Stomach smooth muscle (tissue), 2 donors: ENCODE results near the gene OASL.
"Not testable (repeated sequence)": the region's sequence is repeated elsewhere in the genome, so short reads cannot be mapped to it uniquely, and the experiment has no call there.

ENCODE experiments used
- H3K27ac ChIP-seq: one replicate; pipeline ENCODE4 v1.7.0; 2013; ENCODE audit warnings: mild to moderate bottlenecking, low read length, inconsistent platforms
- H3K27me3 ChIP-seq, 2 donors: one replicate each; pipeline ENCODE4 v1.7.0; 2013; ENCODE audit warnings: low read length in 2 of 2; ENCODE audit not compliant: insufficient read depth in 2 of 2, control insufficient read depth in 1 of 2
- H3K36me3 ChIP-seq, 2 donors: one replicate each; pipeline ENCODE4 v1.7.0; 2013; ENCODE audit warnings: low read length in 2 of 2; ENCODE audit not compliant: control insufficient read depth in 2 of 2, insufficient read depth in 2 of 2
- H3K4me1 ChIP-seq: one replicate; pipeline ENCODE4 v1.7.0; 2013; ENCODE audit warnings: low read length; ENCODE audit not compliant: control insufficient read depth, insufficient read depth
- H3K4me3 ChIP-seq, 2 donors: one replicate each; pipeline ENCODE4 v1.7.0; 2013; ENCODE audit warnings: low read length in 2 of 2
- H3K9ac ChIP-seq, 2 donors: one replicate each; pipeline ENCODE4 v1.7.0; 2013; ENCODE audit warnings: low read length in 2 of 2, mild to moderate bottlenecking in 1 of 2
- H3K9me3 ChIP-seq, 2 donors: one replicate each; pipeline ENCODE4 v1.7.0; 2013; ENCODE audit warnings: low read length in 2 of 2; ENCODE audit not compliant: control insufficient read depth in 2 of 2
- donor health status: healthy.
- donor health status: Pancreatic carcinoma.

OASL gene

GRCh38 chr12:121059031-121059898, 20.2 kb upstream of the OASL start:
- Histone ChIP-seq H3K36me3 (no peaks in the 10 kb centered on the region), H3K4me3 (no peak overlapping the region), H3K27me3 (peaks cover 0 to 2% of the 10 kb centered on the region in 2 donors), H3K27ac (no peak overlapping the region), H3K9me3 (no peaks in the 10 kb centered on the region), H3K9ac (no peak overlapping the region), H3K4me1 (peaks cover 4% of the 10 kb centered on the region)

DNA sequence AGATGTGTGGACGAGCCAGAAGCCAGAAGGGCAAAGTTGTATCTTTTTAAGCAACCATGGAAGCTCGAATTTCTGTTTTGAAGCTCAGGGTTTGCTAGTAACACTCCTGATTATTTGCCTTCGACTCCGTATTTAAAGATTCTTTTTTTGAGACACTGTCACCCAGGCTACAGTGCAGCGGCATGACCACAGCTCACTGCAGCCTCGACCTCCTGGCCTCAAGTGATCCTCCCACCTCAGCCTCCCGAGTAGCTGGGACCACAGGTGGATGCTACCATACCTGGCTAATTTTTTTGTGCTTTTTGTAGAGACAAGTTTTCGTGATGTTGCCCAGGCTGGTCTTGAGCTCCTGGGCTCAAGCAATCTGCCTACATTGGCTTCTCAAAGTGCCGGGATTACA, 18.7 kb upstream of the OASL start:
- peaks cover 4% of the 10 kb centered on the region for H3K4me1 ChIP-seq
- H3K27ac ChIP-seq, result no peak overlapping the region
- no peak overlapping the region for H3K4me3 ChIP-seq
- peaks cover 0 to 1% of the 10 kb centered on the region in 2 donors for H3K27me3 ChIP-seq
- no peaks in the 10 kb centered on the region for H3K36me3 ChIP-seq
- no peaks in the 10 kb centered on the region for H3K9me3 ChIP-seq
- H3K9ac ChIP-seq, result no peak overlapping the region

DNA sequence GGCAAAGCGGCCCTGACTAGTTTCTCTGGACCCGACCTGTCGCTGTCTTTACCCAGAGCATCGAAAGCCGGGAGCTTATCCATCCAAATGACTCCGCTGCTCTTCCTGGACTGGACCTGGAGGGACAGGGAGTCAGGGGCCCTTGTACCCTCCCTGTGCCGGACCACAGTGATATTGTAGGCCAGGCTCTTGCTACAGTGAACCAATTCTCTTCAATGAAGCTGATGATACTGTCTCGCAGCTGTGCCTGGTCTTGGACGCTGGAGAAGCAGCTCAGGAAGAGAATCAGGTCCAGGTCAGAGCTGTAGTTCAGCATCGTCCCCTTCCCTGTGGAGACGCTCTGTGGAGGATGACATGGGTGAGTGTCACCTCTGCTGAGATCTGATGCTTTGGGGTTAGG, 14.7 kb upstream of the OASL start:
- Histone ChIP-seq H3K36me3 (no peaks in the 10 kb centered on the region), H3K4me3 (no peak overlapping the region), H3K9ac (no peak overlapping the region), H3K4me1 (no peaks in the 10 kb centered on the region), H3K27ac (no peak overlapping the region), H3K9me3 (no peaks in the 10 kb centered on the region), H3K27me3 (no peaks in the 10 kb centered on the region)

GRCh38 chr12:121050725-121051124, 11.7 kb upstream of the OASL start:
- H3K9me3 ChIP-seq, result no peaks in the 10 kb centered on the region
- H3K4me3 ChIP-seq, result no peak overlapping the region
- H3K27ac ChIP-seq, result no peak overlapping the region
- peaks cover 0 to 4% of the 10 kb centered on the region in 2 donors for H3K27me3 ChIP-seq
- no peaks in the 10 kb centered on the region for H3K36me3 ChIP-seq
- no peak overlapping the region for H3K9ac ChIP-seq
- H3K4me1 ChIP-seq, result no peaks in the 10 kb centered on the region

- no peaks in the 10 kb centered on the region for H3K36me3 ChIP-seq
- peaks cover 0 to 6% of the 10 kb centered on the region in 2 donors for H3K27me3 ChIP-seq
- no peaks in the 10 kb centered on the region for H3K9me3 ChIP-seq
- H3K4me3 ChIP-seq, result no peak overlapping the region
- H3K27ac ChIP-seq, result no peak overlapping the region
- no peaks in the 10 kb centered on the region for H3K4me1 ChIP-seq
- no peak overlapping the region for H3K9ac ChIP-seq
Observed at GRCh38 chr12:121048442-121048841, 9.4 kb upstream of the OASL start.

DNA sequence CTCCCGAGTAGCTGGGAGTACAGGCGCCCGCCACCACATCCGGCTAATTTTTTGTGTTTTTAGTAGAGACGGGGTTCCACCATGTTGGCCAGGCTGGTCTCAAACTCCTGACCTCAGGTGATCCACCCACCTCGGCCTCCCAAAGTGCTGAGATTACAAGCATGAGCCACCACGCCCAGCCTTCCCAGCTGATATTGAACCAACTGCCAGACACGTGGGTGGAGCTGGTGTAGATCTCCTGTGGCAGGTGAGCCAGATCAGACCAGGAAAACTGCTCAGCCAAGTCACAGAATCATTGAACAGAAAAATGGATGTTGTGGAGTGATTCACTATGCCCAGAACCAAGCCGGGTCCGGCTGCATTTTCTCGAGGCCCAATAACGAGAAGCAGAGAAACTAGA, 8.4 kb upstream of the OASL start:
- H3K9me3 ChIP-seq, H3K9ac ChIP-seq, H3K36me3 ChIP-seq, H3K27ac ChIP-seq, H3K4me1 ChIP-seq, H3K4me3 ChIP-seq, H3K27me3 ChIP-seq: not testable (repeated sequence)

DNA sequence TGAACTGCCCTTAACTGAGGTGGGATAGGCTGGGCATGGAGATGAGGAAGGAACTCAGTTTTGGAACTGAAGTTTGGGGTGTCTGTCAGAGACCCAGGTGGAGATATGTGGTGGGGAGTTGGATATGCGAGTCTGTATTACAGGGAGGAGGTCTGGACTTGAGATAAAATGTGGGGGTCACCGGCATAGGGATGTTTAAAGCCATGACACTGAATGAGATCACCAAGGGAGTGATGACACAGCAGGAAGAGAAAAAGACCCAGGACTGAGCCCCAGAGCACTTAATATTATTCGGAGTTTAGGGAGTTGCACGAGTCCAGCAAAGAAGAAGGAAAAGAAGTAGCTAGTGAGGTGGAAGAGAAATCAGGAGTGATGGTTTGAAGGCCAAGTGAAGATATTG, 4.0 kb upstream of the OASL start:
- H3K4me3 ChIP-seq, result no peak overlapping the region

DNA sequence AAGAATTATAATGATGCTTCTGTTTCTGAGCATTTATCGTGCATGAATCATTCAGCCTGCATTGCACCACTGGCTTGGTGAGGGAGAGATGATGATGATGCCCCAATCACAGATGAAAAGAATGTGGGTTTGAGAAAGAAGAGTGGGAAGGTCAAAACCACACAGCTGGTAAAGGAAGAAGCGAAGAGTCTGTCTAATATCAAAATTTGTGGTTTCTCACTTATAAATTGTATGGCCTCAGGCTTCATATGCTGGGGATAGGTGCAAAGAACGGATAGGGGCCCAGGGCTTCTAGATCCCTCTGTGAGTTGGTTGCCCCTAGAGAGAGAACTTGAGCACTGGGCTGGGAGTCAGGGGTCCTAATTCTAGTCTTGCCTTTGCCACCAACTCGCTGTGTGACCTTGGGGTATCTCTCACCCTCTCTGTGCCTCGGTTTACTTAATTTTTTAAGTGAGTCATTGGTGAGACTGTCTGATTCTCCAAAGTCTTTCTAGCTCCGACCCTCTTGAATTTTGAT, 2.2 kb downstream of the OASL start:
- no peaks in the 10 kb centered on the region for H3K9me3 ChIP-seq
- H3K36me3 ChIP-seq, result no peaks in the 10 kb centered on the region
- peaks cover 2% of the 10 kb centered on the region for H3K4me1 ChIP-seq
- H3K27me3 ChIP-seq, result peaks cover 0 to 4% of the 10 kb centered on the region in 2 donors
- H3K27ac ChIP-seq, result no peak overlapping the region
- H3K4me3 ChIP-seq, result no peak overlapping the region
- H3K9ac ChIP-seq, result no peak overlapping the region

More for the DNA sequence above, 4.0 kb upstream of the OASL start:
- peaks cover 2% of the 10 kb centered on the region for H3K4me1 ChIP-seq
- no peak overlapping the region for H3K9ac ChIP-seq
- H3K27ac ChIP-seq, result no peak overlapping the region
- H3K27me3 ChIP-seq, result peaks cover 0 to 6% of the 10 kb centered on the region in 2 donors
- H3K36me3 ChIP-seq, result no peaks in the 10 kb centered on the region
- H3K9me3 ChIP-seq, result no peaks in the 10 kb centered on the region

- H3K4me1 ChIP-seq, result peaks cover 2% of the 10 kb centered on the region
- no peak overlapping the region for H3K9ac ChIP-seq
- no peak overlapping the region for H3K4me3 ChIP-seq
- H3K27me3 ChIP-seq, result peaks cover 0 to 4% of the 10 kb centered on the region in 2 donors
- no peaks in the 10 kb centered on the region for H3K9me3 ChIP-seq
- no peaks in the 10 kb centered on the region for H3K36me3 ChIP-seq
- H3K27ac ChIP-seq, result no peak overlapping the region
Observed at GRCh38 chr12:121034616-121035305, 4.3 kb downstream of the OASL start.

DNA sequence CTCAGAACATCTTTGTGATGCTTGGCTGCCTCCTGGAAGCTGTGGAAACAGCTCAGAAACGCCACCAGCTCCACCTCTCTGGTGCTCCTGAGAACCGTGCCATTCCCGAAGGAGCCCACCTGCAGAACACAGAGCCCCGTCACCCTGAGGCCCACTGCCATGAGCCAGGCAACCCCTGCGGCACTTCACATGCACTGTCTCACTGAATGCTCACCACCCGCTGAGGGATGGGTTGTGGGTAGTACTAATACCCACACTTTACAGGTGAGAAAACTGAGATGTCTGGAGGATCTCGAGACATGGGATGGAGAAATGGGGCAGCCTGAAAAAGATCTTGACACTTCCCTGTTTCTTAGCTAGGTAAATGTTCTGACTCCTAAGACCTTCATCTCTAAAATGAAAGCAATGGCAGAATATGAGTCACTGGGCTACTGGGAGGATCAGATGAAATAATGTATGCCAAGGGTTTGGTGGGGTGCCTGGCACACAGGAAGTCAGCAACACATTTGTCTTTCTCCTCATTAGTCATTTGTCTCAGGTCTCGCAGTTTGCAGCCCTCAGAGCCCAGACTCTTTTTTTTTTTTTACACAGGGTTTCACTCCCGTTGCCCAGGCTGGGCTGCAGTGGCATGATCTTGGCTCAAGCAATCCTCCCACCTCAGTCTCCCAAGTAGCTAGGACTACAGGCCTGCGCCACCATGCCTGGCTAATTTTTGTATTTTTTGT, 5.3 kb downstream of the OASL start:
- Histone ChIP-seq H3K9ac (no peak overlapping the region), H3K27ac (no peak overlapping the region)

More for the DNA sequence above, 5.3 kb downstream of the OASL start:
- H3K9me3 ChIP-seq, result no peaks in the 10 kb centered on the region
- H3K36me3 ChIP-seq, result no peaks in the 10 kb centered on the region
- H3K4me3 ChIP-seq, result no peak overlapping the region
- no peaks in the 10 kb centered on the region for H3K4me1 ChIP-seq
- peaks cover 0 to 4% of the 10 kb centered on the region in 2 donors for H3K27me3 ChIP-seq
